GM03348 (cell line): ENCODE results near the gene SYS1.

Source experiments
- DNase-seq: peaks from one replicate; pipeline ENCODE4 v3.0.0; 2012; ENCODE audit warnings: low spot score

Gene SYS1

DNA sequence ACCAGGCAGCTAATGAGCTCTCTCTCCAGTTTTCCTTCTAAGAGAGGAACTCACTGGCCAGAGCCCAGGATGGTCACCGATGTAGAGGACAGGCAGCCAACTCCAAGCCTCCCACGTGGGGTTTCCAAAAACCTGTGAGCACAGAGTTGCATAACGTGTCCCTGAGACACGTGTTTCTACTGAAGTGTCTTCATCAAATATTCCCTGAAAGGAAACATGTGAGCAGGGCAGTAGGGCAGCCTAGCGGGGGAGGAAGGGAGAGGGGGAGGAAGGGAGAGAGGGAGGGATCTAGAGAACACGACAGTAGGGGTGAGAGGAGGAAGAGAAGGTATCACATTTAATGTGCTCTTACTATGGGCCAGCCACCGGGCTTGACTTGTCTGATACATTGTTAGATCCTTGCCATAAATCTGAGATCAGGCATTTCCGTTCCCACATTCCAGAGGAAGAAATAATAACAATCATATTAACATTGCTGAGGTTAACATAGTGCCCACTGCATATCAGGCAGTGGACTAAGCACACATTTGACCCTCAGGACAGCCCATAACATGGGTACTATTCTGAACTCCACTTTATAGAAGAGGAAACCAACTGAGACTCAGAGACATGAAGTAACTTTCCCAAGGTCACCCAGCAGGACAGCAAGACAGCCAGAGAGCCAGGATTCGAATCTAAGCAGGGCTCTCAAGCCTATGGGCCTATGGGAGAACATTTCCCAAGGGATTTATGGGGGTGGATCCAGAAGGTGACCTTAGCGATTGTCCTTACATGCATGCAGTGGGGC is 4.5 kb upstream of the SYS1 start:
- DNase-seq, result peak; percentile 71

DNA sequence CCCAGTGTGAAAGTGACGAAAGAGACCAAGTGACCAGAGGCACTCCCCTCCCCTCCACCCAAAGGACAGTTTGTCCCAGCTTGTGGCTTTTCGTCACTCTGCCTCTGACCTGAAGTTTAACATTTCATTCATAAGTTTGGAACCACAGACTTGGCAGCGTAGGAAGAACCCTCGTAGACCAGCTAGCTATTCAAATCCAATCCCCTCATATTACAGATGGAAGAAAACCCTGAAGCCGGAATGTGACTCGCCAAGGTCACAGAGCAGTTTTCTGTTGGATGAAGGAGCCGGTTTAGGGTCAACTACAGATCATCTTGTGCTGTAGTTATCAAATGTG is 3.9 kb upstream of the SYS1 start:
- DNase-seq, result no peak

DNA sequence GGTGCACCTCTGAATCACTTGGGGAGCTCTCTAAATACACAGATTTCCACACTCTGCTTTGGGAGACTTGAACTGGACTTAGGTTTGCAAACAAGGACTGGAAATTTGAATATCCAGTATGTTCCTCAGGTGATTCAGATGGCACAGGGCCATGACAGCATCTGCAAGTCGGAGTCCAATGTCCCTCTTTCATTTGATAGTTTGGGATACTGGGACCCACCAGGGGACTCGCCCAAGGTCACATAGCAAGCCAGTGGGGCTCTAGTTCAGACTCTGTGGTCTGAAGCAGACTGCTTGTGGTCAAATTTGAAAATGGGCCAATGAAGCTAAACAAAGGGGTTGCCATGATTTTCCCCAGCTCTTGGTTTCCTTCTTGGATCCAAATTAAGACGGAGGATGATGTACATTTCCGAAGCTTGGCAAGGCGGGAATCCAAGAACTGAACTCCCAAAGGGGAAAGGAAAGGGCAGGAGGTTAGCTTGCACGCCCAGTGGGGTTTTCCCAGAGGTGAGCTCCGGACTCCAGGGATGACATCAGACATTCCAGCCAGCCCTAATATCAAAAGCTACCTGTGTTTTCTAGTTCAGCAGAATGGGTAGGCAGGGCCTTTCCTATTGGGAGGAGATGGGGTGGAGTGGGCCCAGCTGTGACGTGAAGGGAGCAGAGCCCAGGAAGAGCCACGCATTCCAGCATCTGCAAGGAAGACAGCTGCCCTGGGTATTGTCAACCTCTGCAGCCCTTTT is 3.4 kb upstream of the SYS1 start:
- no peak for DNase-seq

DNA sequence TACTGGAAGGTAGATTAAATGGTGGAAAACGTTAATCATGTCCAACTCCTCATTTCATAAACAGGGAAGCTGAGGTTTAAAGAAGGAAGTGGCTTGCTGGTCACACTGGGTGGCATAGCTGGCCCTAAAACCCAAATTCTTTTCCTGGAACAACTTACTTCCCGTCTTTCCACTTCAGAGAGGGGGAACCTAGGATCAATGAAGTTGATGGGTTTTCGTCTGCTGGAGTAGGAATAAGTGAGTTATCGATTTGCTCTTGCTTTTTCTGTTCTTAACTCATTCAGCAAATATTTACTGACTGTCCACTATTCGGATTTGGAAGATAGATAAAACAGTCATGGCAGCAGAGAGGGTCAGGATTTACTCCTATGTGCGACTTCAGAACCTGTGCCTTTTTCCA is 1.2 kb upstream of the SYS1 start:
- no peak for DNase-seq

DNA sequence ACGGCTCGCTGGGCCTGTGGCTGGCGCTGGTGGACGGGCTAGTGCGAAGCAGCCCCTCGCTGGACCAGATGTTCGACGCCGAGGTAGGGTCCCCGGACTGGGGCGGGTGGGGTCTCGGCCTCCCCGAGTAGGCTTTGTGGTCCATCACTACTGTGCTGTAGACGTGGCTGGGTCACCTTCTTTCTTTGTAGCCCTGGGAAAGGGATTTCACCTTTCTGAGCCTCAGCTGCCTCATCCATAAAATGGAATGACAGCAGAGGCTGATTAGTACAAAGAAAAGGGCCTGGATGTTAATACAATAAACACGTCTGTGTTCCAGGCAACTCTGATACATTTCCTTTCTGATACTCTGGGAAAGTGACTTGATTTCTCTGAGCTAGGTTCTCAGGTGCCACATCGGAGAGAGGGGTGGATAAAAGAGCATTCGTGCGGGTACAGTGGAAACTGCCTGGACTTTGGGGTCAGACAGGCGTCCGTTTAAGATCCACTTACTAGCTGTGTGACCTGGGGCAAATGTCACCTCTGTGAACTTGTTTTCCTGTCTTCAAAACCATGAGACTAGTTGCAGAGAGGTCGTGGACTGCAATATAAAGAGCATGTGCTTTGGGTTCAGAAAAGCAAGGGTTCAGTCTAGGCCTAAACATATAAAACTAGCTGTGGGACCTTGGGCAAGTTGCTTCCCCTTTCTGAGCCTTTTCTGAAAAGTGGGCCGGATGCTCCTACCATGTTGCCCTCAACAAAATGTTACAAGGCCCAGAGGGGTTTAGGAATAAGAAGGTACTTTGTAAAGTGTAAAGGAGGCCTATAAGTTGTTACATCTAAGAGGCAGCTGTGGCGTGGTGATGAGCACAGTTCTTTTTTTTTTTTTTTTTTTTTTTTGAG is 896 bp downstream of the SYS1 start:
- DNase-seq, result no peak

DNA sequence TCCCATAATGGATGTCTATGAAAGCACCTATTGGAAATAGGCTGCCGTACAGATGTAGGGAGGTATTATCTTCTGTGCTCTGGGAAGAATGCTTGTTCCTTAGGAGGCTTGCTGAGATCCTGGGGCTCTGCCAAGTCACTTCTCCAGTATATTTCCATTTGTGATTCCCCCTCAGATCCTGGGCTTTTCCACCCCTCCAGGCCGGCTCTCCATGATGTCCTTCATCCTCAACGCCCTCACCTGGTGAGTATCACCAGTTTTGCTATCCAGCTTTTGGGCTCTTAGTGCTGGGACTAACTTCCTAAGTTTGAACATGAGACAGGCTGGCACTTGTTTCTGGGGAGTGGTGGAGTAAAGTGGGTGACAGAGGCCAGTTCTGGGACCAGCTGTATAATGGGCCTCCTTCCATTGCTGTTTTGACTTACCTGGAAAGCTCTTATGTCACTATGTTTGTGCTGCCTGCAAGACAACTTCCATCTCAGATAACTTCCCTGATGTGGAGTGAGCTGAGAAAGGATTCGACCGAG is 2.6 kb downstream of the SYS1 start:
- DNase-seq, result no peak

DNA sequence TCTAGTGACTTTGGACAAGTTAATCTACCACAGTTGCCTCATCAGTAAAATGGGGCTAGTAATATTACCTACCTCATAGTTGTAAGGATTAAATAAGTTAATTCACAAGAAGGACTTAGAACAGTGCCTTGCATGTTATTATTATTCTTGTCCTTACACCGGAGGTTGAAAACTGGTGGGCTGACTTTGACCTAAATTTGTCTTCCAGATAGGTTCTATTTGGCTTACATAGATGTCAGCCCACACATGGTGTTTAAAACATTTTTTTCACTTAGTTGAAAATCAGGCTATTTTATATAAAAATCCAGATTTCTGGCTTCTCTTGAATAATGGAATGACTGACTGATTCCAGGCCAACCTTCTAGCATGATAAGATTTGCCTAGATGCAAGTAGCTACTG is 3.2 kb downstream of the SYS1 start:
- DNase-seq, result no peak

DNA sequence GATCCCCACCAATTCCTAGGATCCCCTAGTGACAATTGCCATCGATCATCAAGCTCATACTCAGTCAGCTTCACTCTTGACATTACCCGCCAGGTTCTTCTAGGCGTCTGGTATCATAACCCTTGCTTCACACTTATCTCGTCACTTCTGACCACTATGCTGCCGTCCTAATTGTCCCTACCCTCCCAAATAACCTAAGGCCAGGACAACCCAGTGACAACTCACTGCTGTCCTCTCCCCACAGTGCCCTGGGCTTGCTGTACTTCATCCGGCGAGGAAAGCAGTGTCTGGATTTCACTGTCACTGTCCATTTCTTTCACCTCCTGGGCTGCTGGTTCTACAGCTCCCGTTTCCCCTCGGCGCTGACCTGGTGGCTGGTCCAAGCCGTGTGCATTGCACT is 3.7 kb downstream of the SYS1 start:
- DNase-seq, result no peak

DNA sequence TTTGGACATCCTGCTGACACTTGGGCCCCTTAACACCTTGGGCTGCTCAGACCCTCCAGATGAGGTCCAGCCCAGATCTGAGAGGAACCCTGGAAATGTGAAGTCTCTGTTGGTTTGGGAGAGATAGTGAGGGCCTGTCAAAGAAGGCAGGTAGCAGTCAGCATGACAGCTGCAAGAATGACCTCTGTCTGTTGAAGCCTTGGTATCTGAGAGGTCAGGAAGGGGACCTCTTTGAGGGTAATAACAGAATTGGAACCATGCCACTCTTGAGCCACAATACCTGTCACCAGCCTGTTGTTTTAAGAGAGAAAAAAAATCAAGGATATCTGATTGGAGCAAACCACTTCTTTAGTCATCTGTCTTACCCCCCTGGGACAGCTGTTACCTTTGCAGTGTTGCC is 4.2 kb downstream of the SYS1 start:
- DNase-seq, result no peak

DNA sequence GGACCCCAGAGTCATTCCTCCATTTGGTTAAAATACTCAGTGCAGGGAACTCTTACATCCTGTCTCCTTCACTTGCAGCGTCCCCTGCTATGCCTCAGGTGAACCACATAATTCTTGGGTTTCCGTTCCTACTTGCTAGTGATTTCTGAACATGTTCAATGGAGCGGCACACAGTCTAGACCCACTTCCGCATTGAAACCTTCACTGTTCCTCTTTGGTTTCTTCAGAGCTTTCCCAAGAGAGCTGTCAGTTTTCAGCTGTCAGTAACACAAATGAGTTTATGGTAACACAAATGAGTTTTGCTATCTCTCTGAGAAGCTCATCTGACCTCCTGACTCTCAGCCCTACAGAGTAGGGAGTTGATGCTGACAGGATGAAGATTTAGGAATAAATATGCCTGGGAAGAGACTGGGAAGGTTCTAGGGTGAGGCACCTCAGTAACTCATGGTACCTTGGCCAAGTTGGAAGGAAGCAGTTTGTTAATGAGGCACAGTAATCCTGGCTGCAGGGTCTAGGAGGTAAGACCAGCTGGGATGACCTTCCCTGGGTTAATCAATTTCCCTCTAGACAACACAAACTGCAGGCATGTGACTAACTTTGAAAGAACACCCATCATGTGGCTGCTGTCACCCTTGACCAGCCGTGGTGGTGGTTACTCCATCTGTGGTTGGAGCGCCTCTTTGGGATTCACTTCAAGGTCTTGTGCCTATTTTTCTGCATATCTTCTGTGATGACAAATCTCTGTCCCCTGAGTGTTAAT is 5.4 kb downstream of the SYS1 start:
- DNase-seq, result no peak

DNA sequence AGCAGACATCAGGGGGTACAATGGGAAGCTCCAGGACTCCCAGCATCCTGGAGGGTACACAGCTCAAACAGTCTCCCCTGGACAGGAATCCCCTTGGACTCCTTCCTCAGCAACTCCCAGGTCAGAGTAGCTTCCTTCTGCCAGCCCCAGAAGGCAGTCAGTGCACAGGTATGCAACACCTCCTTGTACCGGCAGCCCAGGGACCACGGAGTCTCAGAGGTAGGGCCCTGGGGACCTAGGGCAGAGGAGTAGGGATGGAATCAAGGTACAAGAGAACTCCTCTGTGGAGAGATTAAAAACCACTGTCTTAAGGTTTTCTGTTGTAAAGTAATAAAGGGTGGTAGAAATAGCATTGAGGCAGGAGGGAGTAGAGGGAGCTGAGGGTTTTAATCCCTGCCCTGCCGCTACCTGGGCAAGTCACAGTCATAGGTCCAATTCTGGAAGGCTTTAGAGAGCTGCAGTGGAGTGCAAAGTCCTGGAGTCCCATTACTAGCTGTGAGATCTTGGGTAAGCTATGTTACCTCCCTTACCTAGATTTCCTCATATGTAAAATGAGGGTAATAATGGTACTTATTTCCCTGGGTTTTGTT is 7.7 kb downstream of the SYS1 start:
- DNase-seq, result no peak

DNA sequence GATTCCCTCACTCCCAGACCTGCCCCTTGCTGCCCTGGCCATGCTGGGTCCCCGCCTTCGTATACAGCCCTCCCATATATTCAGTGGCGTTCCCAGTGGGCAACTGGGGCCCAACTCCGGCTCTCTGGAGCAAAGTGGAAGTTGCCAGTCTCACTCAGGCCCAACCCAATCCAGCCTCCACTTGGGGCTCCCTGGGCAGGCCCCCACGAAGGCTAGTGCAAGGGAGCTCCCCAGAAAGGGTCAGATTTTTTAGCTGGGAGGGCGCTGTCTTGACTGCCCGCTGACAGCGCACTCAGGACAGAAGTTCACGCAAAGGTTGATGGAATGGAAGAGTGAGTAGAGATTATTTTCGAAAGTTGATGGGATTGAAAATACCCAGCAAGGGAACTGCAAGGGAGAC is 9.3 kb downstream of the SYS1 start:
- DNase-seq, result no peak

DNA sequence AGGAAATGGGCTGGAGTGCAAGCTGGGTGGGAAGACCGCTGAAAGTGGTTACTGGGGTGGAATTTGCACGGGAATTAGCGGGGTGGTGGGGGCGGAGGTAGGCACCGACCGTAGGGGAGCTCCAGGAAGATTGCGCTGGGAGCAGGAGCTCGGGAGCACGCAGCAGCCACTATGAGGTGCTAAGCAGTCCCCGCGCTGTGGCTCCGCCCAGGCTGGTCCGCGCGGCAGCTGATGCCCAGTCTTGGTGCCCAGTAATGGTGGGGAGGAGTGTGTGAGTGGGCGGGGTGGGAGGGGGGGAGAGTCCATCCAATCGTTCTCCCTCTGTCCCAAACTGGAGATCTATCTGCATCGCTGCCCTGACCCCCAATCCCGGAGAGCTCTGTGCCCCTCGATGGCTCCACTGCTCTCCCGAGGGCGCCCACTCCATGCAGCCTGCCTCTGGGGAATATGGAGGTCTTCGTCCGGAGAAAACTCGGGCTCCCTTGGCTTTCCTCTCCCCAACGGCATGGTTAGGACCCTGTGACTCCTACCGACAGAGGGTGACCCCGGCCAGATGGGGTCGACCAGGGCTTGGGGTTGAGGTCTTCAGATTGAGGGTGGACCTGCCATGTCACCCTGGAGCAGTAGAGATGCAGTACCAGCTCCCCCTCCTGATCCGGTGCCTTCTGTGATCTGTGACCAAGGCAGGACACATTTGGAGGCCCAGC is 9.8 kb downstream of the SYS1 start:
- DNase-seq, result no peak

DNA sequence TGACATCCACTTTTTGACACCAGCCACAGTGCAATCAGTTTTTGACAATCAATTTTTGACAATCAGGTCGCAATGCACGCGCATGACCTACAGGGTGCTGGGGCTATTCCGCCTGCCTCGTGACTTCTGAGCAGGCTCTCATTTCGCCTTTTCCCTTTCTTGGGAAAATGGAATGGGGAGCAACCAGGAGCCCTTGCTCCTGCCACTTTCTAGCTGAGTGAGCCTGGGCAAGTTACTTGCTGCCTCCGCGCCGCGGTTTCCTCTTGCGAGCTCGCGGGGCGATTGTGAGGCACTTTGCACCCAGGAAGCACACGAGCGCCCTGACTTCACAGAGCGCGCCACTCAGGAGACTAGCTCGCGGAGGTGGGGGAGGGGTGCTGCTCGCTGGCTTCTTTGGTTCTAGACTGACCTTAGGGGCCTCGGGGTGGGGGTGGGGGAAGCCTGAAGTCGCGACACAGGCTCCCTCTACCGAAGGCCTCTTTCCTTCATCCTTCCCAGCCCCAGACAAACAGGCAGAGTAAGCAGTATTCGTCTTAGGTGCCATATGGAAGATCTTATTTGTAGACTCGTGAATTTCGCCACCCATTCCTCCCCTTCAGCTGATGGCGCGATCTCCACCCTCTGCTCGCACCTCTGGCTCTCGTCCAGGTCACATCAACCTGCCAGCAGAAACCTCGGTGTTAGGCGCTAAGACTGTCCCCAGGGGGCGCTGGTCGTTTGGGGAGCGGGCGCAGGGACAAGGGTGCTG is 10.6 kb downstream of the SYS1 start:
- DNase-seq, result peak; percentile 90

DNA sequence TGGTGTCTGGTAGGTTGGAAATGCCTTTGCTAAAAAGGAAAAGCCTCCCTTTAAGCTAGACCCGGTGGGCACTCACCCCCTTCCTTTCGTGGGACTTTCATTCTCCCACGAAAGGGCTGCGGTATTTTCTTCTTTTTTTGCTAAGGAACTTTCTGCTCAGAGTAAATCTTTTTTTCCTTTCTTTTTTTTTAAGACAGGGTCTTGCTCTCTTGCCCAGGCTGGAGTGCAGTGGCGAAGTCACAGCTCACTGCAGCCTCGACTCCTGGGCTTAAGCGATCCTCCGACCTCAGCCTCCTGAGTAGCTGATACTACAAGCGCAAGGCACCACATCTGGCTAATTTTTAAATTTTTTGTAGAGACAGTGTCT is 11.1 kb downstream of the SYS1 start:
- no peak for DNase-seq

DNA sequence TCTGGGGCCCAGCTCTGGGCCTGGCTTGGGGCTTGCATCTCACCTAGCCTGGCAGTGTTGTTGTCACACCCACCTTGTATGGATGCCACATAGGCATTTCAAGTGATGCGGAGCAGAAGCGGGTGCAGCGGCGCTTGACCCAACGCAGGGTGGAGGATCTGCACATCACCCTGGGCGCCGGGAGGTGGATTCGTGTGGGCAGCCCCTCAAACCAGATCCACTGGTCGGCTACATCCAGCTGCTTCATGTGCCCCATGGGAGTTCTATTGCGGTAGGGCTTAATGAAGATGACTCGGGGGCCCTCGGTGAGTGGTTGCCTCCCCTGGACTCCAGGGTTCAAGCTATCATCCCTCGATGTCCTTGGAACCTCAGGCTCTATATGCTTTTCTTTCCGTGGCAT is 12.0 kb downstream of the SYS1 start:
- DNase-seq, result no peak

DNA sequence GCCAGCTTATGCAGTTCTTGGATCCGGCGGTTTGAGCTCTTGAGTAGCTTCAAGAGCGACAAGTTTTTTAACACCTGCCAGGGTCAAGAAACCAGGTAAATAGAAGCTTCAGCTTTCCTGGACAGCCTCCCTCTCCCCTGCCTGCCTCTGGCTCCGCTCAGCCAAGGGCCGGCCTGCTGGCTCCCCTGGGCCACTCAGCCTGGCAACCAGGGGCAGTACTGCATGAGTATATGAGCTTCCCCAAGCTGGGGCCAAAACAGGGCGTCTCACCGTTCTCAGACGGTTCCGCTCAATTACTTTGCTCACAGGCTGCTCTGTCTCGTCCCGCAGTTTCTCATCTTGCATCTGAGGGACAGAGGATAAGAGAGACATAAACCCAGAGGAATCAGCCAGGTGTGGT is 14.3 kb downstream of the SYS1 start:
- no peak for DNase-seq

DNA sequence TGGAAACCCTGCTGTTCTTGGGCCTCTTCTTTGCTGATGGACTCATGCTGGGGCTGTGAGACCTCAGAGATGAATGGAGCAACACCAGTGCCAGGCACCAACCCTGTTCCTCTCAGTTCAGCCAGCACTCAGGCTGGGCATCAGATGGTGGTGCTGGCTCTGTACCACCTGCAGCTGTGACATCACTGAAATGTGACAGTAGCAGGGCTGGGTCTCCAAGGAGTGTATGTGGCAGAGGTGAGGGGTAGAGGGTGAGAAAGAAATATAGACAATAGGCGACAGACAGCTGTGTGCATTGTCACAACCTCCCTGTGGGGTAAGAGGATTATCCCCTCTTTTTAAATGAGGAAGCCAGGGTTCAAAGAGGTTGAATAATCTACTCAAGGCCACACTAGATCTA is 15.2 kb downstream of the SYS1 start, which contains the start of gene TP53TG5:
Gene TP53TG5, minus strand, starts transcription at position 135 of the 400 bp plus-strand sequence. Its CDS starts 89 bp downstream, at position 46.
- no peak for DNase-seq

DNA sequence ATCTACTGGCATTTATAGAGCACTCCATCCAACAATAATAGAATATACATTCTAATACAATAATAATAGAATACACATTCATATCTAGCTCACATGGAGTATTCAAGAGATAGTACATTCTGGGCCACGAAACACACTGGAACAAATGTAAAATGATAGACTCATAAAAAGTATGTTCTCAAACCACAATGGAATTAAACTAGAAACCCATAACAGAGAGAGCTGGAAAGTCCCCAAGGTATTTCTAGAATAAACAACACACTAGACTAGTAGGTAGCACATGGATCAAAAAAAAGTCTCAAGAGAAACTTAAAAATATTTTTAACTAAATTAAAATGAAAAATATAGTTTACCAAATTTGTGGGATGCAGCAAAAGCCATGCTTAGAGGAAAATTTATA is 24.3 kb downstream of the SYS1 start:
- DNase-seq, result no peak

DNA sequence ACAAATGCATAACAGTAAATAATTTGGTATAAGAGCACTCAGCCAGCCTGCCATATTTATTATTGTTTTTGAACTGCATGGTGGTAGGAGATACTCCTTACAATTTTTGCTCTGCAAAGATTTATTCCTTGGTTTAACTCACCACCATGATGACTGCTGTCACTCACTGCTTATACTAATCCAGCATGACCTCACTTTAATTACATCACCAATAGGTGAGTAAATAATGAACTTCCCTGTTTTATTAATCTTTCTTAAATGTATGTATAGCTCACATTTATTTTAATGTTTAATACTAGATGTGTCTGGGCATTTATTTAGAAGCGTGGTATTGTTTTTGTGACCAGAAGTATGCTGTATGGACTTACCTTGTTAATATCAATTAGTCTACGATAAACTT is 28.0 kb downstream of the SYS1 start:
- no peak for DNase-seq
